HuH-7 (cell line): ENCODE results near the gene ARHGAP45.
A peak's percentile ranks its signal among the peaks of the same experiment; 100 is the strongest.
"Not testable (repeated sequence)": the region's sequence is repeated elsewhere in the genome, so short reads cannot be mapped to it uniquely, and the experiment has no call there.

Experiments used
- DNase-seq: peaks from one replicate; pipeline ENCODE4 v3.0.0; 2011; ENCODE audit warnings: low spot score

The ARHGAP45 gene

DNA sequence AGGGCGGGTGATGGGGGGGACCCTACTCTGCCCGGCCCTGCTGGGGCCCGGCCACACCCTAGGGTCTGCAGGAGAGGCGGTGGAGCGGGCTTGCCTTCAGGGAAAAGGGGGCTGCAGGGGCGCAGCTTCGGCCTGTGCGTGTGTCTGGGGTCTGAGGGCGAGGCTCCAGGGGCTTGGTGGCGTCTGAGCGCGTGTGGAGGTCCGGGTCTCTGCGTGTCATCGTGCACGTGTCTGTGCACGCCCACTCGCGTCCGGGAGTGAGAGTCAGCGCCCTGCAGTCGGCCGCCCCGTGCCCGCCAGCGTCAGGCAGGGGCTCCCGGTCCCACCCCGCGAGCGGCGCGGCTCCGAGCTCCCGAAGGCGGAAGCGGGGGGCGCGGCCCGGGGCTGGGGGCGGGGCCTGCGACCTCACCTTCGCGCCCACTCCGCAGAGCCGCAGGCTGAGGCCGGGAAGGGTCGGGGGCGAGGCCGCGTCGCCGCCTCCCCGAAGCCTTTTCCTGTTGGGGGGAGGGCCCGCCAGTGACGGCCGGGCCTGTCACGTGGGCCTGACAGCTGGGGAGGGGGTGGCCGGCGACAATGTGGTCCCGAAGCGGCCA lies at the start of gene ARHGAP45:
TSS of gene ARHGAP45 (plus strand) at position 420 of the 593 bp plus-strand sequence. CDS start 239 bp downstream, outside the sequence.
- DNase-seq = peak; percentile 54

GRCh38 chr19:1017906-1018305 lies 49.1 kb upstream of the ARHGAP45 start:
- DNase-seq = no peak

GRCh38 chr19:1018393-1018792 lies 48.6 kb upstream of the ARHGAP45 start:
- DNase-seq = no peak

DNA sequence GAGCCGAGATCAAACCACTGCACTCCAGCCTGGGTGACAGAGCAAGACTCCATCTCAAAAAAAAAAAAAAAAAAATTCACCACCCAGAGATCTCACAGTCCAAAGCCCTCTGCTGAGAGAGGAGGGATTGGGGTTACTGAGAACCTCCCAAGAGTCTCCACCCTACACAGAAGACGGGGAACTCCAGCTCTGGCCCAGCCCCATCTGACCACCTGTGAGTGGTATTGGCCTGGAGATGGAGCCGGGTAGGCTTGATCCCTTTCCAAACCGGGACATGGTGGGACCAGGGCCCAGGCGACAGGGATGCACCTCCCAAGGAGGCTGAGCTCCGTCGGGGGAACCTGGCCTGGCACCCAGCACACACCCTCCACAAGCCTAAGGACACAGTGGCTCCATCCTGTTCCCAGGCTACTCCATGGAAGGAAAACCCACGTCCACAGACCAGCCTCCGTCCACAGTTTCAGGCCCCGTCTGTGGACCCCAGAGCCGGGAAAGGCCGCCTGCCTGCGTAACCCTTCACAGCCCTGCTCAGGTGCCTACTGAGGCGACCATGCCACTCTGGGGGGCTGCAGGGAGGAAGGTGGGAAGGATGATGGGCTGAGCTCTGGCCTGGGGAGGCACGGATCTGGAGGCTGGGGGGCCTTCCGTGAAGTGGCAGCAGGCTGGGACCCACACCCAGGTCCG lies 47.9 kb upstream of the ARHGAP45 start:
- no peak for DNase-seq

DNA sequence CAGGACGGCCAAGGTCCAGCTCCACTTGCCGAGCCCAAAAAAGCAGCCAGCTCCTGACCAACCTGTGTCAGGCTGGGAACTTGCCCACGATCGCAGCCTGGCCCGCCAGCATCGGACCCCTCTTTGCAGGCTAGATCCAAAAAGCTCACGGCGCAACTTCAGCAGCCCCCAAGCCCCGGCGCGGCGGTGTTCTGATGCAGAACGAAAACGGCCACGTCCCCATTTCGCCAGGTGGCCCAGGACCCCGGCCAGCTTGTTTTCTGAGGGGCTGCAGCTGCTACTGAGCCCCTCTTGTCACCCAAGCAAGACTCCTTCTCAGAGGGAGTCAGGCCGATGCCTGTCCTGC lies 47.4 kb upstream of the ARHGAP45 start:
- DNase-seq = no peak

DNA sequence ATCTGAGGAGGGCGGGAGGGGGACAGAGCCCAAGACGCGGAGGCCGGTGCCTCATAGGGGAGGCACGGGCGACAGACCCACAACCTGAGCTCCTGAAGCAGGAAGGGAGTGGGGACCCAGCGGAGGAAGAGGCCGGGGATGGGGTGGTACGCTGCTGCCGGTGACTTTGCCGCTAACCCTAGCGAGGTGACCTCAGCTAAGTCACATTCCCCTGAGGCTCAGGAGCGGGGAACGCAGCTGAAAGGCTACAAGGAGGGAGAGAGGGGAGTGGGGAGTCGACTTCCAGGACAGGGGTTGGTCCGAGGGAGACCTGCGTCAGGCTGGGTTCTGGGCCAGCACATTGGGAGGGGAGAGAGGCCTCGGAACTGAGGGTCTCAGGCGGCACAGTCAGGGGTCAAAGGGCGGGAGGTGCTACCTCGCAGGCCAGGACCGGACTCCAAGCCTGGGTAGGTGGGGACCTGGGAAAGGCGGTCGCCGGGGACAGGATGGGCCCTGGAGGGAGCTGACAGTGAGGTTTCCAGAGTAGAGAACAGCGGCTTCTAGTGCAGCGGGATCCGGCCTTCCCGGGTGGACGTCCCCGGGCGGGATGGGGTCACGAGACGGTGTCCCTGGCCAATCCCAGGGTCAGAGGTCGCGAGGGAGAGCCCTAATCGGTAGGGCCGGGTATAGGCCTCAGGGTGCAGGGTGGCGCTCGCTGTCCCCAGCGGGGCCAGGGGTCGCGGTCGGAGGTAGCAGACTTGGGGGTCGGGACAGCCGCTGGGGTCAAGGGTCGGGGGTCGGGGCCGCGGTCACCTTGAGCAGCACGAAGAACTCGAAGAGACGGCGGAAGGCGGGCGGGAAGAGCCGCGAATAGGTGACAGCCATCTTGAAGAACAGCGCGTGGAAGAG lies 46.7 kb upstream of the ARHGAP45 start:
- DNase-seq = no peak

DNA sequence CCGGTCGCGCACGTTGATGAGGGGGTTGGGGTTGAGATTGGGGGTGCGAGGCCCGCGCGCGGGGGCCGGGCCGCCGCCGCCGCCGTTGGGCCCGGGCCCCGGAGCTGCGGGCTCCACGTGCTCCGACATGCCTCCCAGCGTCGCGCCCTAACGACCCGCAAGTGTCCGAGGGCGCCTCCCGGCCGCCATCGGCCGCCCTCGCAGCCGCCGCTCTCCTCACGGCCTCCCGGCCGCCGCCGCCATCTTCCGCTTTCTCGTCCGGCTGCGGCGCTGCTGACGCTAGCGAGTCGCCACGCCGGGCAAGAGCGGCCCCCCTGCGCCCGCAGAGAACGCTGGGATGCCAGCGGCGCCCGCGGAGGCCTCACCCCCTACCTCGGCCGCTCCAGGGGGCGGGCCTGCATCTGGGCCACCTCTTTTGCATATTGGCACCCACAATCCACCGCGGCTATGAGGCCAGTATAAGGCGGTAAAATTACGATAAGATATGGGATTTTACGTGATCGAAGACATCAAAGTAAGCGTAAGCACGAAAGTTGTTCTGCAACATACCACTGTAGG lies 46.0 kb upstream of the ARHGAP45 start, which contains the start of gene TMEM259:
TSS of gene TMEM259 (minus strand) at position 256 of the 558 bp plus-strand sequence. CDS start at position 129, 127 bp downstream.
- DNase-seq = peak; percentile 87

GRCh38 chr19:1023883-1024188 lies 43.1 kb upstream of the ARHGAP45 start:
- DNase-seq = not testable (repeated sequence)

GRCh38 chr19:1025080-1025479 lies 41.9 kb upstream of the ARHGAP45 start:
- not testable (repeated sequence) for DNase-seq

DNA sequence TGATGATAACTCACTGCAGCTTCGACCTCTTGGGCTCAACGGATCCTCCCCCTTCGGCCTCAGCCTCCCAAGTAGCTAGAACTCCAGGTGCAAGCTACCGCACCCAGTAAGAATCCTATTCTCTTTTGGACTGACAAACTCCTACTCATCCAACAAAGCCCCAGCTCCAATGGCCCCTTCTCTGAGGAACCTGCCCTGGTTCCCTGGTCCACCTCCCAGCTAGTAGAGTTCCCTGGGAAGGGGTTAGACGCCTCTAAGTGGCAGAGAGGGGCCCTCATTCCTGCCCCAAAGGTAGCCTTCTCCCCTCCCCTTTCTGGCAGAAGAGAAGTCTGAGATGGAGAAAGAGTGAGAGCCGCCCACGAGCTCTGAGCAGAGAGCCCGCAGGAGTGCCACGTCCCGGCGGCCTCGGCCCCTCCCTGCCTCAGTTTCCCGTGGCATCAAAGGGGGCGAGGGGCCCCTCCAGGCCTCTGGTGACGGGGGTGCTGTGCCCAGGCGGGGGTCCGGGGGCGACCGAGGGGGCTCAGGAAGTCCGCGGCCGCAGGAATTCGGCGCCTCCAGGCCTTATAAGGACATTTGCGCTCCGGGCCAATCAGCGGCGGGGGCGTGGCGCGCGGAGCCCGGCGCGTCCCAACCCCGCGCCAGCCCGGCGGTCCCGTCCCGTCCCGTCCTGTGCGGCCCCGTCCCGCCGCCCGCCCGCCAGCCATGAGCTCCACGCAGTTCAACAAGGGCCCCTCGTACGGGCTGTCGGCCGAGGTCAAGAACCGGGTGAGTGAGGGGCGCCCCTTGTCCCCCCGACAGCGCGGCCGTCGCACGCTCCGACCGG lies 40.8 kb upstream of the ARHGAP45 start, which contains the start of gene CNN2:
TSS of gene CNN2 (plus strand) at position 649 of the 823 bp plus-strand sequence. CDS start at position 703, 54 bp downstream.
- peak; percentile 82 for DNase-seq

- DNase-seq = no peak
Measured at GRCh38 chr19:1026783-1027649, 40.0 kb upstream of the ARHGAP45 start.

- no peak for DNase-seq
Measured at GRCh38 chr19:1027650-1028061, 39.3 kb upstream of the ARHGAP45 start.

DNA sequence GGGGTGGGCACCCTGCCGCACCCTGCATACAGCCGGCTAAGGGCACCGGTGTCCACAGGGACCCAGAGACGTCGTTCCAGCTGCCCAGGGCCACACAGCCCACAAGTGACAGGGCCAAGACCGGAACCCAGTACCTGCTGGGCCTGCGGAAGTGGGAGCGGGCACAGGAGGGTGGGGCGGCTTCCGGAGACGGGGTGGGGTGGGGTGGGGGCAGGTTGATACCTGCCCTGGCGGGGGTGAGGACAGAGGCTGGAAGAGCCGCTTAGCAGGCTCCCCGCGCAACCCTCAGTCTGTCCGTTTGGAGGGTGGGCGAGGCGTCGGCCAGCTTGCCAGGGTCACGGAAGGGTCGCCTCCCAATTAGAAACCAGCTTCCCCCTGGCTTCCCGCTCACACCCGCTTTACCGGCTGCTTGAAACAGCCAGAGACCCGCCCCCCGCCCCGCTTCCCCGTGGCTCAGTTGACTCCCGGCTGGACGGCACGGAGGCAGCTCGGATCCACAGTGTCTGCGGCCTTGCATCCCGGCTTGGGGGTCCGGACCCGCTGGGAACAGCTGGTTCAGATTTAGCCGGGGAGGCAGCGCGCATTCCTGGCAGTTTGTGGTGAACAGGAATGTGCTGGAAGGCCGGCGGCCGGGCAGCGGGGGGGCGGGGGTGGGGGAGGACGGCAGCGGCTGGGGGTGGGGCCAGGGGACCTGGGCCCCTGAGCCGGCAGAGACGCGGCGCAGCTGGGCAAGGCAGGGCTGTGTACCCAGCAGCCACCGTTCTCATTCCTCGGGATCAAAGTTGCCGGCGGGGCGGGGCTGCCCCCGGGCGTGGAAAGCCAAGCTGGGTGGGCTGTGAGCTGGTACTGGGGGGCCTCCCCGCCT lies 38.7 kb upstream of the ARHGAP45 start:
- DNase-seq = peak; percentile 79

- DNase-seq = no peak
Measured at GRCh38 chr19:1032264-1032867, 34.6 kb upstream of the ARHGAP45 start.

DNA sequence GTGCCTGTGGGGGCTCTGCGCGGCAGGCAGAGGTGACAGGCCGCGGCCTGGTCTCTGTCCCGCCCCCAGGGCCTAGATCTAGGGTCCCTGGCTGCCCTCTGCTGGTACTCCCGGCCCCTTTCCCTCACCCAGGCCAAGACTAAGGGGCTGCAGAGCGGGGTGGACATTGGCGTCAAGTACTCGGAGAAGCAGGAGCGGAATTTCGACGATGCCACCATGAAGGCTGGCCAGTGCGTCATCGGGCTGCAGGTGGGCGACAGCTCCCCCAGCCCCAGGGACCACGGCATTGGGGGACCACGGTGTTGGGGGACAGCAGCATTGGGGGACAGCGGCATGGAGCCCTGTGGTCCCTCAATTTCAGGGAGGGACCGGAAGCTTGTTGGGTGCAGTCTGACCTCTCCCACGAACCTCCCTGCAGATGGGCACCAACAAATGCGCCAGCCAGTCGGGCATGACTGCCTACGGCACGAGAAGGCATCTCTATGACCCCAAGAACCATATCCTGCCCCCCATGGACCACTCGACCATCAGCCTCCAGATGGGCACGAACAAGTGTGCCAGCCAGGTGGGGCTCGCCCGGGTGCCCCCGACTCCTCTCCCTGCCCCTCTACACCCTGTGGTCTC lies 30.9 kb upstream of the ARHGAP45 start:
- no peak for DNase-seq

- no peak for DNase-seq
Measured at GRCh38 chr19:1037621-1038064, 29.3 kb upstream of the ARHGAP45 start.

- no peak for DNase-seq
Measured at GRCh38 chr19:1038978-1039645, 27.9 kb upstream of the ARHGAP45 start.
